ENCODE data around the gene ZFR2.

GRCh38 chr19:3851254-3852176 lies 17.3 kb downstream of the ZFR2 start:
- TF ChIP-seq CTCF (conservative IDR thresholded peaks at IDR 0.05; ENCODE audit: low read depth, low read length): no peak
- TF ChIP-seq EZH2 (IDR thresholded peaks at IDR 0.05; ENCODE audit: borderline replicate concordance, low read depth, low read length, poor library complexity, severe bottlenecking): no peak
